Astrocyte of the cerebellum (primary cell): Measurements from ENCODE around the gene LBH.
A peak's percentile ranks its signal among the peaks of the same experiment; 100 is the strongest.

Source experiments
- DNase-seq: peaks from one replicate; pipeline ENCODE4 v3.0.0-alpha.2; 2011; ENCODE audit warnings: low read depth
- H3K4me3 ChIP-seq: 2 replicates; pipeline ENCODE4 v1.5.1; 2011; ENCODE audit warnings: mild to moderate bottlenecking, low read depth, low read length, moderate library complexity
- CTCF ChIP-seq: IDR thresholded peaks from 2 replicates; pipeline ENCODE4 v1.5.1; 2012; ENCODE audit warnings: low read length, low read depth, moderate library complexity, mild to moderate bottlenecking; ENCODE audit errors: missing control alignments
- in situ Hi-C: cut with HindIII; loops from 2 replicates; pipeline ENCODE4 v1.10.0; 2017; ENCODE audit warnings: low sequenced_read_pairs

The LBH gene

GRCh38 chr2:30287190-30287840 lies 56.0 kb downstream of the LBH start:
- DNase-seq = no peak
- no peak overlapping the region for H3K4me3 ChIP-seq
- TF ChIP-seq CTCF = no peak
- in situ Hi-C loops = no loop called here

GRCh38 chr2:30287857-30288513 lies 56.7 kb downstream of the LBH start:
- no peak overlapping the region for H3K4me3 ChIP-seq
- no peak for DNase-seq
- in situ Hi-C loops = no loop called here
- TF ChIP-seq CTCF = no peak

GRCh38 chr2:30288561-30288960 lies 57.2 kb downstream of the LBH start:
- in situ Hi-C loops = no loop called here

GRCh38 chr2:30293303-30293921 lies 62.1 kb downstream of the LBH start:
- no peak overlapping the region for H3K4me3 ChIP-seq
- DNase-seq = peak; percentile 60
- TF ChIP-seq CTCF = no peak
- in situ Hi-C loops = no loop called here

More at GRCh38 chr2:30288561-30288960, 57.2 kb downstream of the LBH start:
- no peak for DNase-seq
- no peak for TF ChIP-seq CTCF
- no peak overlapping the region for H3K4me3 ChIP-seq

- DNase-seq = no peak
- in situ Hi-C loops = no loop called here
- H3K4me3 ChIP-seq = no peak overlapping the region
- TF ChIP-seq CTCF = no peak
Measured at GRCh38 chr2:30294133-30294532, 62.8 kb downstream of the LBH start.

- in situ Hi-C loops = no loop called here
- no peak for DNase-seq
- no peak for TF ChIP-seq CTCF
- H3K4me3 ChIP-seq = no peak overlapping the region
Measured at GRCh38 chr2:30296496-30296895, 65.2 kb downstream of the LBH start.
